ENCODE results near the gene FEM1C.

The FEM1C gene

GRCh38 chr5:115583474-115583873 lies 38.9 kb upstream of the FEM1C start:
- peak; percentile 80 for DNase-seq (ENCODE audit: low read depth)
- H3K4me3 ChIP-seq (ENCODE audit: low read depth, low read length) = no peak overlapping the region
- TF ChIP-seq CTCF (conservative IDR thresholded peaks at IDR 0.05; ENCODE audit: low read depth, low read length) = no peak

- H3K4me3 ChIP-seq (ENCODE audit: low read depth, low read length) = no peak overlapping the region
- no peak for TF ChIP-seq CTCF (conservative IDR thresholded peaks at IDR 0.05; ENCODE audit: low read depth, low read length)
- DNase-seq (ENCODE audit: low read depth) = no peak
Measured at GRCh38 chr5:115580941-115581340, 36.4 kb upstream of the FEM1C start.

- no peak for TF ChIP-seq CTCF (conservative IDR thresholded peaks at IDR 0.05; ENCODE audit: low read depth, low read length)
- no peak overlapping the region for H3K4me3 ChIP-seq (ENCODE audit: low read depth, low read length)
- DNase-seq (ENCODE audit: low read depth) = peak; percentile 43
Measured at GRCh38 chr5:115579747-115580173, 35.2 kb upstream of the FEM1C start.

GRCh38 chr5:115579216-115579615 lies 34.6 kb upstream of the FEM1C start:
- DNase-seq (ENCODE audit: low read depth) = no peak
- no peak overlapping the region for H3K4me3 ChIP-seq (ENCODE audit: low read depth, low read length)
- TF ChIP-seq CTCF (conservative IDR thresholded peaks at IDR 0.05; ENCODE audit: low read depth, low read length) = no peak

- no peak for TF ChIP-seq CTCF (conservative IDR thresholded peaks at IDR 0.05; ENCODE audit: low read depth, low read length)
- no peak overlapping the region for H3K4me3 ChIP-seq (ENCODE audit: low read depth, low read length)
- DNase-seq (ENCODE audit: low read depth) = no peak
Measured at GRCh38 chr5:115578657-115579056, 34.1 kb upstream of the FEM1C start.

GRCh38 chr5:115577741-115578140 lies 33.2 kb upstream of the FEM1C start:
- no peak overlapping the region for H3K4me3 ChIP-seq (ENCODE audit: low read depth, low read length)
- no peak for DNase-seq (ENCODE audit: low read depth)
- TF ChIP-seq CTCF (conservative IDR thresholded peaks at IDR 0.05; ENCODE audit: low read depth, low read length) = no peak

GRCh38 chr5:115577329-115577728 lies 32.8 kb upstream of the FEM1C start:
- TF ChIP-seq CTCF (conservative IDR thresholded peaks at IDR 0.05; ENCODE audit: low read depth, low read length) = no peak
- no peak for DNase-seq (ENCODE audit: low read depth)
- H3K4me3 ChIP-seq (ENCODE audit: low read depth, low read length) = no peak overlapping the region
